Peyer's patch (tissue), 4 donors: Measurements from ENCODE around the gene ADAMTS14.

Experiments
- POLR2A ChIP-seq, 2 donors: fragments of 450-650 bp; IDR thresholded peaks; one replicate each; pipeline ENCODE4 v1.5.1; 2017; ENCODE audit warnings: antibody characterized with exemption in 2 of 2, mild to moderate bottlenecking in 2 of 2, moderate library complexity in 2 of 2
- TF ChIP-seq, protein P1 (sequence below), 6 experiments: fragments of 450-650 bp in 4 of 6; fragments of 200-600 bp in 2 of 6; sonication (generic) in 1 of 6; IDR thresholded peaks; one replicate each; pipeline ENCODE4 v1.5.1; 2017 to 2019; ENCODE audit warnings: antibody characterized with exemption in 6 of 6, mild to moderate bottlenecking in 3 of 6, moderate library complexity in 1 of 6

DNA sequence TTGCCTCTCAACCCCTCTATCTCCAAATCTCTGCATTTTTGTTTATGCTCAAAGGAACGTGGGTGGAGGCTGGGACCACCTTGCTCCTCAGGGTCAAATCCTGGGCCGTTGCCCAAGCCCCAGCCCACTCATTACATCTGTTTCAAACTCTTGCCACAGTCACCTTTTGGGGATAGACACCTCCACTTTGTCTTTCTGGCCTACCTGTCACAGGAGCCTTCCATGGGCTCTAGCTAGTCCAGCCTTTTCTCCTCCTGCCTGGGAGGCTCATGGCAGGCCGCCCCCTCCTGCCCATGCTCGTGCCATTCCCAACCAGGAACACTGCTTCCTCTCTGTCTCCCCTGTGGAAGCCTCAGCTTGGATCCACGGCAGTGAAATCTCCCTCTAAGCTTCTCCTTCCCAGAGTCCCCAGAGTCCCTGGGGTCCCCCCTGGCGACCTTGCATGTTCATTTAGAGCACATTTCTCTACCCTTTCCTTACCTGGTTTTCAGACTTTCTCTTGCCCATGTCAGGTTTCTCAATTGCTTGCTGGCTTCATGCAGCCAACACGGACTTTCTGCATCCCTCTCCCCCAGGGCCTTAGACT, 2.5 kb upstream of the ADAMTS14 start:
- TF ChIP-seq, protein P1, sequence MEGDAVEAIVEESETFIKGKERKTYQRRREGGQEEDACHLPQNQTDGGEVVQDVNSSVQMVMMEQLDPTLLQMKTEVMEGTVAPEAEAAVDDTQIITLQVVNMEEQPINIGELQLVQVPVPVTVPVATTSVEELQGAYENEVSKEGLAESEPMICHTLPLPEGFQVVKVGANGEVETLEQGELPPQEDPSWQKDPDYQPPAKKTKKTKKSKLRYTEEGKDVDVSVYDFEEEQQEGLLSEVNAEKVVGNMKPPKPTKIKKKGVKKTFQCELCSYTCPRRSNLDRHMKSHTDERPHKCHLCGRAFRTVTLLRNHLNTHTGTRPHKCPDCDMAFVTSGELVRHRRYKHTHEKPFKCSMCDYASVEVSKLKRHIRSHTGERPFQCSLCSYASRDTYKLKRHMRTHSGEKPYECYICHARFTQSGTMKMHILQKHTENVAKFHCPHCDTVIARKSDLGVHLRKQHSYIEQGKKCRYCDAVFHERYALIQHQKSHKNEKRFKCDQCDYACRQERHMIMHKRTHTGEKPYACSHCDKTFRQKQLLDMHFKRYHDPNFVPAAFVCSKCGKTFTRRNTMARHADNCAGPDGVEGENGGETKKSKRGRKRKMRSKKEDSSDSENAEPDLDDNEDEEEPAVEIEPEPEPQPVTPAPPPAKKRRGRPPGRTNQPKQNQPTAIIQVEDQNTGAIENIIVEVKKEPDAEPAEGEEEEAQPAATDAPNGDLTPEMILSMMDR (IDR thresholded peaks at IDR 0.05) = no peak
- TF ChIP-seq POLR2A (IDR thresholded peaks at IDR 0.05) = no peak
